ENCODE measurements around the gene MAPT.

- TF ChIP-seq EZH2 (IDR thresholded peaks at IDR 0.05; ENCODE audit: borderline replicate concordance) (no peak), EZH2phosphoT487 (IDR thresholded peaks at IDR 0.05; ENCODE audit: low read depth, severe bottlenecking, unreplicated experiment) (no peak)
- TF ChIP-seq, protein P1, sequence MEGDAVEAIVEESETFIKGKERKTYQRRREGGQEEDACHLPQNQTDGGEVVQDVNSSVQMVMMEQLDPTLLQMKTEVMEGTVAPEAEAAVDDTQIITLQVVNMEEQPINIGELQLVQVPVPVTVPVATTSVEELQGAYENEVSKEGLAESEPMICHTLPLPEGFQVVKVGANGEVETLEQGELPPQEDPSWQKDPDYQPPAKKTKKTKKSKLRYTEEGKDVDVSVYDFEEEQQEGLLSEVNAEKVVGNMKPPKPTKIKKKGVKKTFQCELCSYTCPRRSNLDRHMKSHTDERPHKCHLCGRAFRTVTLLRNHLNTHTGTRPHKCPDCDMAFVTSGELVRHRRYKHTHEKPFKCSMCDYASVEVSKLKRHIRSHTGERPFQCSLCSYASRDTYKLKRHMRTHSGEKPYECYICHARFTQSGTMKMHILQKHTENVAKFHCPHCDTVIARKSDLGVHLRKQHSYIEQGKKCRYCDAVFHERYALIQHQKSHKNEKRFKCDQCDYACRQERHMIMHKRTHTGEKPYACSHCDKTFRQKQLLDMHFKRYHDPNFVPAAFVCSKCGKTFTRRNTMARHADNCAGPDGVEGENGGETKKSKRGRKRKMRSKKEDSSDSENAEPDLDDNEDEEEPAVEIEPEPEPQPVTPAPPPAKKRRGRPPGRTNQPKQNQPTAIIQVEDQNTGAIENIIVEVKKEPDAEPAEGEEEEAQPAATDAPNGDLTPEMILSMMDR (IDR thresholded peaks at IDR 0.05; ENCODE audit: poor library complexity): no peak
These were observed 68.9 kb downstream of the MAPT start for GRCh38 chr17:45963283-45963682.
